Parathyroid adenoma (tissue), 2 donors: ENCODE data around the gene FNDC11.
"Not testable (repeated sequence)": the region's sequence is repeated elsewhere in the genome, so short reads cannot be mapped to it uniquely, and the experiment has no call there.

ENCODE experiments used
- H2AFZ ChIP-seq: fragments of 300-600 bp; sonication (generic); one replicate; pipeline ENCODE4 v1.7.0; 2017; ENCODE audit warnings: antibody characterized with exemption, mild to moderate bottlenecking
- H3K27ac ChIP-seq: fragments of 300-600 bp; sonication (generic); one replicate; pipeline ENCODE4 v1.7.0; 2017
- H3K27me3 ChIP-seq: fragments of 300-600 bp; sonication (generic); one replicate; pipeline ENCODE4 v1.7.0; 2017; ENCODE audit warnings: low read length; ENCODE audit not compliant: control insufficient read depth, insufficient read depth
- H3K36me3 ChIP-seq: fragments of 300-600 bp; sonication (generic); one replicate; pipeline ENCODE4 v1.7.0; 2017; ENCODE audit warnings: low read length; ENCODE audit not compliant: control insufficient read depth, insufficient read depth
- H3K4me1 ChIP-seq: fragments of 300-600 bp; sonication (generic); one replicate; pipeline ENCODE4 v1.7.0; 2017; ENCODE audit warnings: control low read depth
- H3K4me2 ChIP-seq: fragments of 300-600 bp; sonication (generic); one replicate; pipeline ENCODE4 v1.7.0; 2017; ENCODE audit warnings: low read length
- H3K4me3 ChIP-seq: fragments of 300-600 bp; sonication (generic); one replicate; pipeline ENCODE4 v1.7.0; 2017; ENCODE audit warnings: low read depth, low read length
- H3K79me2 ChIP-seq: fragments of 300-600 bp; sonication (generic); one replicate; pipeline ENCODE4 v1.7.0; 2017; ENCODE audit warnings: control low read depth
- H3K9ac ChIP-seq: fragments of 300-600 bp; sonication (generic); one replicate; pipeline ENCODE4 v1.7.0; 2017; ENCODE audit warnings: mild to moderate bottlenecking
- H3K9me3 ChIP-seq: fragments of 300-600 bp; sonication (generic); one replicate; pipeline ENCODE4 v1.7.0; 2017; ENCODE audit warnings: low read length; ENCODE audit not compliant: control insufficient read depth
- TF ChIP-seq, protein P1 (sequence below): fragments of 300-600 bp; sonication (generic); IDR thresholded peaks from one replicate; pipeline ENCODE4 v1.7.0; 2017; ENCODE audit warnings: antibody characterized with exemption, mild to moderate bottlenecking
- donor health status: primary hyperparathyroidism.

Gene FNDC11

DNA sequence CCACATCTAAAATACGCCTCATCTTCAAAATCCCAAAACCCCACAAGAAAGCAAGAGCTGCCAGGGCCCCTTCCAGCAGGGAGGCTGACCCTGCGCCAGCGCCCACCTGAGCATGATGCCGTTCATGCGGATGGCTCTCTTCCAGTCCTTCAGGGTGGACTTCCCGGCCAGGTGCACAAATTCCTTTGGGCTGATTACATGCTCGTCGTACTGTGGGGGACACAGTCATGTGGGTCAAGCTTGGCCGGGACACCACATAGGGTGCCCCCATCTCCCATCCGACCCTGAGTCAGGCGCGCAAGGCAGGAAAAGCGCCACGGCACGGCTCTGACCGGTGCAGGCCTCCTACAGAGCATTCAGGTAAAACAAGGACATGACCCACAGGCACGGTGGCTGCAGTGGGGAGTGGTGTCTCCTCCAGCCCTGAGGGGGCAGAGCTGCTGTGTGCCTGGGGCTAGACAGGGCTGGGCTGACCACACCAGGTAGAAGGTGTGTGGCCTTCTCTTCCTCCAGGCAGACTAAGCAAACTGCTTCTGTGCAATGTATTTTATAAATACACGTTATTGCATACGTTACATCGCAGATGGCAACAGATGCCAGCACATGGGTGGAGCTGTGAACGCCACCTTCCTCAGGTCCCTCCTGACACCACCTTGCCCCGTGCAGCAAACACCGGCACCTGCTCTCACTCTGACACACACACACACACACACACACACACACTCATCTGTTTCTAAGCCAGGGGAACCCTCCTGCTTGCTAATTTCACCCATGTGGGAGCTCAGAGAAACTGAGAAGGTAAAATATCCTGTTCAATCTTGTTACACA, 43.9 kb downstream of the FNDC11 start:
- no peak overlapping the region for H2AFZ ChIP-seq
- no peaks in the 10 kb centered on the region for H3K4me1 ChIP-seq
- H3K4me3 ChIP-seq, result no peak overlapping the region
- H3K4me2 ChIP-seq, result no peak overlapping the region
- no peaks in the 10 kb centered on the region for H3K36me3 ChIP-seq
- no peak overlapping the region for H3K27ac ChIP-seq
- no peak overlapping the region for H3K9ac ChIP-seq
- H3K79me2 ChIP-seq, result no peaks in the 10 kb centered on the region
- H3K9me3 ChIP-seq, result no peaks in the 10 kb centered on the region
- TF ChIP-seq, protein P1, sequence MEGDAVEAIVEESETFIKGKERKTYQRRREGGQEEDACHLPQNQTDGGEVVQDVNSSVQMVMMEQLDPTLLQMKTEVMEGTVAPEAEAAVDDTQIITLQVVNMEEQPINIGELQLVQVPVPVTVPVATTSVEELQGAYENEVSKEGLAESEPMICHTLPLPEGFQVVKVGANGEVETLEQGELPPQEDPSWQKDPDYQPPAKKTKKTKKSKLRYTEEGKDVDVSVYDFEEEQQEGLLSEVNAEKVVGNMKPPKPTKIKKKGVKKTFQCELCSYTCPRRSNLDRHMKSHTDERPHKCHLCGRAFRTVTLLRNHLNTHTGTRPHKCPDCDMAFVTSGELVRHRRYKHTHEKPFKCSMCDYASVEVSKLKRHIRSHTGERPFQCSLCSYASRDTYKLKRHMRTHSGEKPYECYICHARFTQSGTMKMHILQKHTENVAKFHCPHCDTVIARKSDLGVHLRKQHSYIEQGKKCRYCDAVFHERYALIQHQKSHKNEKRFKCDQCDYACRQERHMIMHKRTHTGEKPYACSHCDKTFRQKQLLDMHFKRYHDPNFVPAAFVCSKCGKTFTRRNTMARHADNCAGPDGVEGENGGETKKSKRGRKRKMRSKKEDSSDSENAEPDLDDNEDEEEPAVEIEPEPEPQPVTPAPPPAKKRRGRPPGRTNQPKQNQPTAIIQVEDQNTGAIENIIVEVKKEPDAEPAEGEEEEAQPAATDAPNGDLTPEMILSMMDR, result no peak
- no peaks in the 10 kb centered on the region for H3K27me3 ChIP-seq

DNA sequence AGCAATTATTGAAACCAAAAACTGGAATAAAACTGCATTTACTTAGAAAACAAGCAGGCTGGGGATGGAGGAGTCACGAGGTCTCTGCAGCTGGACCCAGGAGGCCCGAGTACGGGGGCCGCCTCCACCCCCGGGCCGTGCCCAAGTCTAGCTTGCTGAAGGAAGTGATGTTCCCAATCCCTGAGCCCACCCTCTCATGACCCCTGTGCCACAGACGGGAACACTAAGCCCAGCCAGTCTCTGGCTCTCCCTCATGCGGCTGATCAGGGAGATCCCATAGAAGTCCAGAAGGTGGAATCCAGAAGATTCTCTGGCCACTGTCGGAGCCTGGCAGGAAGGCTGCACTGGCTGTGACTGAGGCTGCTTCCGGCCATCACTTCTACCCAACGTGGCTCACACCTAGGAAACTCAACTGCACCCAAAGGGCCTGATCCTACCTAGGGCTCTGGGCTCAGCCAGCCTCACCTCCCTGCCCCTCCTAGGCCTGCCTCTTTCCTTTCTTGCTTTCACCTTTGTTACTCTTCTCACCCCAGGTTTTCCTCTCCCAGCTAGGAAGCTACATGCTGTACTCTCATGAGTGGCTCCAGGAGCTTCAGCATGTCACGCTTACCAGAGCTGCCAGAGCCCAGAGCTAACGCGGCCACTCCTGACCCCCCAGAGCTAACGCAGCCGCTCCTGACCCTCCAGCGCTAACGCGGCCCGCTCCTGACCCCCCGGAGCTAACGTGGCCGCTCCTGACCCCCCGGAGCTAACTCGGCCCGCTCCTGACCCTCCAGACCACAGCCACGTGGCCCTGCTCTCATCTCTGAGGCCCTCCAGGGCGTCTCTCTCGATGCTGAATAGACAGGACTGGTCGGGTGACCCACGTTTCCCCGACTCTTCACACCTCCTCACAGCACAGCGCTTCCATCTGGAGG, 44.8 kb downstream of the FNDC11 start:
- Histone ChIP-seq H3K9ac (no peak overlapping the region), H3K36me3 (no peaks in the 10 kb centered on the region), H3K27me3 (no peaks in the 10 kb centered on the region)

DNA sequence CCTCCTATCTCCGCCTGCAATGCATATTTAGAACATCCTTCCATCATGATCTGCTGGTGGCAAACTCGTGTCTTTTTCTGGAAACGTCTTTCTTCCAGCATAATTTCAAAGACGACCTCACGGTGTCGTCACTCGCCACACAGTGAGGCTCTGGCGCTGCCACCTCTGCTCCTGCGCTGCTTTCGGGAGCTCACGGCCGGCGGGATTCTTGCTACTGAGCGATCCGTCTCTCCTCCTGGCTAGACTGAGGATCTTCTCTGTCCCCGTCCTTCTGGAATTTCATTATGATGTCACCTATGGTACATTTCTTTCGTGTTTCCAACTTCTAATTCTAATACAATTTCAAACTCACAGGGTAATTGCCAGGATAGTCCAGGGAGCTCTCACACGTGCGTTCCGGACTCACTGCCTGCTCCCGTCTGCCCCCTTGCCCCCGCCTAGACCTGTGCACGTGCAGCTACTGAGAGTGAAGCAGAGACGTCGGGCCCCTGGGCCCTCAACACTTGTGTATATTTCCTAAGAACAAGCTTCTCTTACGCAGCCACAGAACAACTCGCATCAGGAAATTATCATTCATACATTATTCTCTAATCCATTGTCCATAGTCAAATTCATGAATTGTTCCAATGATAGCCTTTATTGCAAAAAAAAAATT, 45.6 kb downstream of the FNDC11 start:
- H3K27me3 ChIP-seq, result no peaks in the 10 kb centered on the region
- H3K27ac ChIP-seq, result no peak overlapping the region
- no peak overlapping the region for H2AFZ ChIP-seq
- TF ChIP-seq, protein P1, result no peak
- no peak overlapping the region for H3K4me3 ChIP-seq
- no peak overlapping the region for H3K9ac ChIP-seq
- no peaks in the 10 kb centered on the region for H3K79me2 ChIP-seq
- no peak overlapping the region for H3K4me2 ChIP-seq
- H3K4me1 ChIP-seq, result no peaks in the 10 kb centered on the region
- no peaks in the 10 kb centered on the region for H3K9me3 ChIP-seq
- H3K36me3 ChIP-seq, result no peaks in the 10 kb centered on the region

More for the DNA sequence above, 44.8 kb downstream of the FNDC11 start:
- Histone ChIP-seq H3K27ac (no peak overlapping the region), H3K9me3 (no peaks in the 10 kb centered on the region), H3K79me2 (no peaks in the 10 kb centered on the region), H3K4me1 (no peaks in the 10 kb centered on the region), H3K4me3 (no peak overlapping the region), H3K4me2 (no peak overlapping the region), H2AFZ (no peak overlapping the region)
- TF ChIP-seq, protein P1, result no peak

DNA sequence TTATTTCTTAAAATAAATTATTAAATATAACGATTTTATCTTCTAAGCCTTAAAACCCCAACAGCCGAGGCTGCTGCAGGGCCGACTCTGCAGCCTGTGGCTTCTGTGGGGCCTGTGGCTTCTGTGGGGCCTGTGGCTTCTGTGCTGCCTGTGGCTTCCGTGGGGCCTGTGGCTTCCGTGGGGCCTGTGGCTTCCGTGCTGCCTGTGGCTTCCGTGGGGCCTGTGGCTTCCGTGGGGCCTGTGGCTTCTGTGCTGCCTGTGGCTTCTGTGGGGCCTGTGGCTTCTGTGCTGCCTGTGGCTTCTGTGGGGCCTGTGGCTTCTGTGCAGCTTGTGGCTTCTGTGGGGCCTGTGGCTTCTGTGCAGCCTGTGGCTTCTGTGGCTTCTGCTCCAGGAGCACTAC, 47.7 kb downstream of the FNDC11 start:
- not testable (repeated sequence) for H3K27me3 ChIP-seq, H3K79me2 ChIP-seq, H3K4me3 ChIP-seq, H3K4me1 ChIP-seq, H3K9ac ChIP-seq, H3K36me3 ChIP-seq, H3K9me3 ChIP-seq, H2AFZ ChIP-seq, H3K27ac ChIP-seq, H3K4me2 ChIP-seq

DNA sequence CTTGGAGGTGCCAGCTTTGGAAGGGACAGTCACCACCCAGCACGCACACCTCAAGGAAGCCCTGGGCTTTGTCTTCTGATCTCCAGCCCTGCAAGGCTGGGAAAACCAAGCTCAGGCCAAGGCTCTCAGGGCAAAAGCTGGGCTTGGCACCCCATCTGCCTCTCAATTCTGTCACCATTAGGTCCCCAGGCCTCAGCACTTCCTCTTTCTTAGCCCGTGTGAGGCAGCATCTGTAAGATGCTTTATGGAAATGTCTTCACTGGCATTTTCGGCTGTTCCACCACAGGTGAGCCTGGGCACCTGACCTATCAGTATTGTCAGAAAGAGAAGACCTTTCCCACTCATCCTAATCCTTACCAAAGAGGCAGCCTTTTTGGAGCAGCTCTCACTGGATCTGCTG, 48.4 kb downstream of the FNDC11 start:
- H3K4me1 ChIP-seq, result no peaks in the 10 kb centered on the region
- no peaks in the 10 kb centered on the region for H3K27me3 ChIP-seq
- H3K9me3 ChIP-seq, result no peaks in the 10 kb centered on the region
- H3K36me3 ChIP-seq, result no peaks in the 10 kb centered on the region
- H3K27ac ChIP-seq, result no peak overlapping the region
- H3K79me2 ChIP-seq, result peaks cover 5% of the 10 kb centered on the region
- H3K4me2 ChIP-seq, result no peak overlapping the region
- H2AFZ ChIP-seq, result no peak overlapping the region
- TF ChIP-seq, protein P1, result no peak
- H3K9ac ChIP-seq, result no peak overlapping the region
- no peak overlapping the region for H3K4me3 ChIP-seq
